Right lobe of liver (tissue), 4 donors: ENCODE data around the gene SLC50A1.
"Not testable (repeated sequence)": the region's sequence is repeated elsewhere in the genome, so short reads cannot be mapped to it uniquely, and the experiment has no call there.

ENCODE experiments used
- CTCF ChIP-seq, 4 donors: fragments of 200-600 bp in 3 of 4; fragments of 450-650 bp in 1 of 4; IDR thresholded peaks; one replicate each; pipeline versions ENCODE4 v1.5.1 to v1.8.0; 2016 to 2022; ENCODE audit warnings: antibody characterized with exemption in 4 of 4, mild to moderate bottlenecking in 2 of 4
- POLR2A ChIP-seq: fragments of 450-650 bp; IDR thresholded peaks from one replicate; pipeline ENCODE4 v1.6.1; 2017; ENCODE audit warnings: antibody characterized with exemption, mild to moderate bottlenecking
- donor health status: DM: no; HTN: no; CAD: no.
- donor health status: DM: no; HTN: no; CAD: no.
- donor health status: DM: no; HTN: yes; CAD: no.

GRCh38 chr1:155162631-155163030 lies 27.0 kb downstream of the SLC50A1 start:
- not testable (repeated sequence) for TF ChIP-seq CTCF (IDR thresholded peaks at IDR 0.05); POLR2A
